Lower leg skin (tissue), 4 donors: Measurements from ENCODE around the gene PSORS1C1. TPM values are rescaled to one million over a fixed set of nuclear protein-coding genes. Genes with fewer than 3 reads are reported as not detected.

Experiments
- DNase-seq, 2 donors: peaks; one replicate each; pipeline ENCODE4 v3.0.0-alpha.2; 2019; ENCODE audit warnings: low spot score in 2 of 2
- H3K4me3 ChIP-seq: fragments of 200-600 bp; sonication (generic); 2 replicates; pipeline ENCODE4 v1.5.1; 2017; ENCODE audit warnings: mild to moderate bottlenecking, low read depth; ENCODE audit not compliant: poor library complexity, severe bottlenecking
- CTCF ChIP-seq, 3 donors: fragments of 450-650 bp; IDR thresholded peaks; one replicate each; pipeline ENCODE4 v1.5.1; 2016; ENCODE audit warnings: antibody characterized with exemption in 3 of 3, mild to moderate bottlenecking in 3 of 3, moderate library complexity in 2 of 3
- POLR2A ChIP-seq, 2 donors: fragments of 450-650 bp; IDR thresholded peaks; one replicate each; pipeline ENCODE4 v1.6.1; 2016 to 2017; ENCODE audit warnings: antibody characterized with exemption in 2 of 2, mild to moderate bottlenecking in 1 of 2, moderate library complexity in 1 of 2
- WGBS, 2 donors: methylation state at CpG; one replicate each; pipeline ENCODE4 v1.1.5; 2018; 5-methylcytosine and 5-hydroxymethylcytosine counted together
- intact Hi-C: fragments of 100-400 bp; cut with DNase I; formaldehyde crosslinking; loops from one replicate; pipeline ENCODE4 v1.15.0; 2023; ENCODE audit warnings: low total_unique reads
- total RNA-seq, 4 donors: library from RNA; depleted of rRNA; stranded (reverse); fragments of >200 nt; gene quantifications; one replicate each; pipeline ENCODE4 v1.1.0, GENCODE V29; 2016

Gene PSORS1C1
- total RNA-seq, 4 donors from 2014 or later, result 1.8 to 21.4 (median 6.2) TPM

GRCh38 chr6:31131595-31131994, 17.0 kb downstream of the PSORS1C1 start:
- intact Hi-C loops, result no loop called here
- DNase-seq, result no peak
- H3K4me3 ChIP-seq, result no peak overlapping the region
- TF ChIP-seq CTCF (IDR thresholded peaks at IDR 0.05) (no peak), POLR2A (IDR thresholded peaks at IDR 0.05) (no peak)
- WGBS, 2 donors, result 89 to 97% methylated on average over 3 of the region's 3 CpGs

- 50 to 75% methylated on average over 6 of the region's 6 CpGs for WGBS, 2 donors
- H3K4me3 ChIP-seq, result no peak overlapping the region
- intact Hi-C loops, result no loop called here
- DNase-seq, result no peak
- TF ChIP-seq CTCF (IDR thresholded peaks at IDR 0.05) (no peak), POLR2A (IDR thresholded peaks at IDR 0.05) (no peak)
Observed at GRCh38 chr6:31132806-31133205, 18.2 kb downstream of the PSORS1C1 start.

GRCh38 chr6:31135710-31136109, 21.1 kb downstream of the PSORS1C1 start:
- WGBS, 2 donors, result 84 to 91% methylated on average over 10 of the region's 10 CpGs
- intact Hi-C loops, result loop anchor here (5.0 kb wide), 2 partner anchors 57 to 227 kb away; no protein-coding TSS in a partner anchor

GRCh38 chr6:31138982-31139381, 24.4 kb downstream of the PSORS1C1 start, which contains the start of gene PSORS1C2:
Gene PSORS1C2 (minus strand): TSS chr6:31139066. CDS start chr6:31139026, 40 bp downstream.
- intact Hi-C loops, result loop anchor here (5.0 kb wide), 2 partner anchors 53 to 223 kb away; no protein-coding TSS in a partner anchor
- no peak for DNase-seq
- 60 to 76% methylated on average over 4 of the region's 4 CpGs for WGBS, 2 donors
- no peak for TF ChIP-seq CTCF (IDR thresholded peaks at IDR 0.05)
- no peak for TF ChIP-seq POLR2A (IDR thresholded peaks at IDR 0.05)
- no peak within 1 kb of the TSS for H3K4me3 ChIP-seq

More at GRCh38 chr6:31135710-31136109, 21.1 kb downstream of the PSORS1C1 start:
- H3K4me3 ChIP-seq, result no peak overlapping the region
- no peak for DNase-seq
- TF ChIP-seq CTCF (IDR thresholded peaks at IDR 0.05) (no peak), POLR2A (IDR thresholded peaks at IDR 0.05) (no peak)

- WGBS, 2 donors, result 17 to 31% methylated on average over 4 of the region's 4 CpGs
- TF ChIP-seq CTCF (IDR thresholded peaks at IDR 0.05) (no peak), POLR2A (IDR thresholded peaks at IDR 0.05) (no peak)
- DNase-seq, result no peak
- intact Hi-C loops, result loop anchor here (5.0 kb wide), 2 partner anchors 53 to 223 kb away; no protein-coding TSS in a partner anchor
- no peak overlapping the region for H3K4me3 ChIP-seq
Observed at GRCh38 chr6:31139599-31139998, 25.0 kb downstream of the PSORS1C1 start.

- no peak for DNase-seq
- H3K4me3 ChIP-seq, result no peak overlapping the region
- TF ChIP-seq POLR2A (IDR thresholded peaks at IDR 0.05) (no peak), CTCF (IDR thresholded peaks at IDR 0.05) (no peak)
- WGBS, 2 donors, result 88 to 89% methylated on average over 15 of the region's 15 CpGs
- intact Hi-C loops, result no loop called here
Observed at GRCh38 chr6:31140643-31141042, 26.0 kb downstream of the PSORS1C1 start.
